Measurements from ENCODE around the gene IL15RA. TPM values are rescaled to one million over a fixed set of nuclear protein-coding genes. Genes with fewer than 3 reads are reported as not detected.

The IL15RA gene
- total and polyA plus RNA-seq, 2 donors, result 5.5 to 12.0 TPM

GRCh38 chr10:5976512-5977470, 552 bp downstream of the IL15RA start:
- H3K27ac ChIP-seq (ENCODE audit: low read depth in 1 of 2, low read length in 1 of 2), result peak overlapping the region; percentile 68 to 88
- peak overlapping the region; percentile 57 to 90 for H3K4me3 ChIP-seq (ENCODE audit: low read length in 2 of 2)
- H3K9me3 ChIP-seq (ENCODE audit: control insufficient read depth in 2 of 2, insufficient read depth in 1 of 2, low read length in 1 of 2), result no peaks in the 10 kb centered on the region
- peaks cover 8 to 18% of the 10 kb centered on the region in 2 donors for H3K4me1 ChIP-seq (ENCODE audit: control insufficient read depth in 2 of 2, insufficient read depth in 2 of 2, low read length in 2 of 2)
- WGBS, result 1% methylated on average over 82 of the region's 82 CpGs
- peaks cover 4 to 18% of the 10 kb centered on the region in 2 donors for H3K27me3 ChIP-seq (ENCODE audit: control insufficient read depth in 2 of 2, insufficient read depth in 1 of 2, low read length in 1 of 2)
- DNase-seq (ENCODE audit: low read depth in 6 of 9, low spot score in 9 of 9), result peak in 8 of 9 donors; percentile 24 to 64 (median 35)
- no peaks in the 10 kb centered on the region for H3K36me3 ChIP-seq (ENCODE audit: control insufficient read depth in 2 of 2, insufficient read depth in 2 of 2, low read length in 1 of 2)

GRCh38 chr10:5975641-5976473, 1.5 kb downstream of the IL15RA start:
- H3K4me1 ChIP-seq (ENCODE audit: control insufficient read depth in 2 of 2, insufficient read depth in 2 of 2, low read length in 2 of 2), result peaks cover 8 to 18% of the 10 kb centered on the region in 2 donors
- H3K36me3 ChIP-seq (ENCODE audit: control insufficient read depth in 2 of 2, insufficient read depth in 2 of 2, low read length in 1 of 2), result no peaks in the 10 kb centered on the region
- peak; percentile 7 to 67 (median 23) for DNase-seq (ENCODE audit: low read depth in 6 of 9, low spot score in 9 of 9)
- H3K27ac ChIP-seq (ENCODE audit: low read depth in 1 of 2, low read length in 1 of 2), result peak overlapping the region; percentile 68 to 88
- H3K4me3 ChIP-seq (ENCODE audit: low read length in 2 of 2), result peak overlapping the region; percentile 57 to 90
- WGBS, result 66% methylated on average over 20 of the region's 20 CpGs
- H3K27me3 ChIP-seq (ENCODE audit: control insufficient read depth in 2 of 2, insufficient read depth in 1 of 2, low read length in 1 of 2), result peaks cover 4 to 18% of the 10 kb centered on the region in 2 donors
- H3K9me3 ChIP-seq (ENCODE audit: control insufficient read depth in 2 of 2, insufficient read depth in 1 of 2, low read length in 1 of 2), result no peaks in the 10 kb centered on the region

GRCh38 chr10:5973069-5973468, 4.3 kb downstream of the IL15RA start:
- WGBS, result 99% methylated on average over 4 of the region's 4 CpGs
- Histone ChIP-seq H3K27me3 (ENCODE audit: control insufficient read depth in 2 of 2, insufficient read depth in 1 of 2, low read length in 1 of 2) (peaks cover 1 to 12% of the 10 kb centered on the region in 2 donors), H3K4me3 (ENCODE audit: low read length in 2 of 2) (no peak overlapping the region), H3K27ac (ENCODE audit: low read depth in 1 of 2, low read length in 1 of 2) (no peak overlapping the region), H3K9me3 (ENCODE audit: control insufficient read depth in 2 of 2, insufficient read depth in 1 of 2, low read length in 1 of 2) (no peaks in the 10 kb centered on the region), H3K4me1 (ENCODE audit: control insufficient read depth in 2 of 2, insufficient read depth in 2 of 2, low read length in 2 of 2) (peaks cover 8 to 15% of the 10 kb centered on the region in 2 donors), H3K36me3 (ENCODE audit: control insufficient read depth in 2 of 2, insufficient read depth in 2 of 2, low read length in 1 of 2) (no peaks in the 10 kb centered on the region)
- no peak for DNase-seq (ENCODE audit: low read depth in 6 of 9, low spot score in 9 of 9)

GRCh38 chr10:5971886-5972285, 5.5 kb downstream of the IL15RA start:
- DNase-seq (ENCODE audit: low read depth in 6 of 9, low spot score in 9 of 9), result no peak
- H3K9me3 ChIP-seq (ENCODE audit: control insufficient read depth in 2 of 2, insufficient read depth in 1 of 2, low read length in 1 of 2), result no peaks in the 10 kb centered on the region
- H3K4me3 ChIP-seq (ENCODE audit: low read length in 2 of 2), result no peak overlapping the region
- H3K27me3 ChIP-seq (ENCODE audit: control insufficient read depth in 2 of 2, insufficient read depth in 1 of 2, low read length in 1 of 2), result peaks cover 0 to 5% of the 10 kb centered on the region in 2 donors
- WGBS, result 90% methylated on average over 4 of the region's 4 CpGs
- no peaks in the 10 kb centered on the region for H3K36me3 ChIP-seq (ENCODE audit: control insufficient read depth in 2 of 2, insufficient read depth in 2 of 2, low read length in 1 of 2)
- H3K27ac ChIP-seq (ENCODE audit: low read depth in 1 of 2, low read length in 1 of 2), result no peak overlapping the region
- peaks cover 8 to 14% of the 10 kb centered on the region in 2 donors for H3K4me1 ChIP-seq (ENCODE audit: control insufficient read depth in 2 of 2, insufficient read depth in 2 of 2, low read length in 2 of 2)

- H3K9me3 ChIP-seq (ENCODE audit: control insufficient read depth in 2 of 2, insufficient read depth in 1 of 2, low read length in 1 of 2), result no peaks in the 10 kb centered on the region
- 93% methylated on average over 8 of the region's 8 CpGs for WGBS
- DNase-seq (ENCODE audit: low read depth in 6 of 9, low spot score in 9 of 9), result no peak
- H3K27ac ChIP-seq (ENCODE audit: low read depth in 1 of 2, low read length in 1 of 2), result peak overlapping the region in 1 of 2 donors; percentile 61
- peaks cover 6 to 12% of the 10 kb centered on the region in 2 donors for H3K4me1 ChIP-seq (ENCODE audit: control insufficient read depth in 2 of 2, insufficient read depth in 2 of 2, low read length in 2 of 2)
- H3K36me3 ChIP-seq (ENCODE audit: control insufficient read depth in 2 of 2, insufficient read depth in 2 of 2, low read length in 1 of 2), result no peaks in the 10 kb centered on the region
- H3K4me3 ChIP-seq (ENCODE audit: low read length in 2 of 2), result no peak overlapping the region
- peaks cover 0 to under 1% of the 10 kb centered on the region in 2 donors for H3K27me3 ChIP-seq (ENCODE audit: control insufficient read depth in 2 of 2, insufficient read depth in 1 of 2, low read length in 1 of 2)
These were observed 6.0 kb downstream of the IL15RA start for GRCh38 chr10:5971315-5971832.

- Histone ChIP-seq H3K4me1 (ENCODE audit: control insufficient read depth in 2 of 2, insufficient read depth in 2 of 2, low read length in 2 of 2) (peaks cover 0 to 4% of the 10 kb centered on the region in 2 donors), H3K27ac (ENCODE audit: low read depth in 1 of 2, low read length in 1 of 2) (no peak overlapping the region)
- WGBS, result 98% methylated on average over 3 of the region's 3 CpGs
These were observed 6.8 kb downstream of the IL15RA start for GRCh38 chr10:5970527-5970926.

GRCh38 chr10:5970066-5970465, 7.3 kb downstream of the IL15RA start:
- H3K27ac ChIP-seq (ENCODE audit: low read depth in 1 of 2, low read length in 1 of 2), result no peak overlapping the region
- H3K4me1 ChIP-seq (ENCODE audit: control insufficient read depth in 2 of 2, insufficient read depth in 2 of 2, low read length in 2 of 2), result no peaks in the 10 kb centered on the region
- WGBS, result 96% methylated on average over 2 of the region's 2 CpGs
- DNase-seq (ENCODE audit: low read depth in 6 of 9, low spot score in 9 of 9), result no peak
- no peaks in the 10 kb centered on the region for H3K9me3 ChIP-seq (ENCODE audit: control insufficient read depth in 2 of 2, insufficient read depth in 1 of 2, low read length in 1 of 2)
- H3K4me3 ChIP-seq (ENCODE audit: low read length in 2 of 2), result no peak overlapping the region
- H3K36me3 ChIP-seq (ENCODE audit: control insufficient read depth in 2 of 2, insufficient read depth in 2 of 2, low read length in 1 of 2), result no peaks in the 10 kb centered on the region
- no peaks in the 10 kb centered on the region for H3K27me3 ChIP-seq (ENCODE audit: control insufficient read depth in 2 of 2, insufficient read depth in 1 of 2, low read length in 1 of 2)

More at GRCh38 chr10:5970527-5970926, 6.8 kb downstream of the IL15RA start:
- Histone ChIP-seq H3K9me3 (ENCODE audit: control insufficient read depth in 2 of 2, insufficient read depth in 1 of 2, low read length in 1 of 2) (no peaks in the 10 kb centered on the region), H3K27me3 (ENCODE audit: control insufficient read depth in 2 of 2, insufficient read depth in 1 of 2, low read length in 1 of 2) (no peaks in the 10 kb centered on the region), H3K4me3 (ENCODE audit: low read length in 2 of 2) (no peak overlapping the region), H3K36me3 (ENCODE audit: control insufficient read depth in 2 of 2, insufficient read depth in 2 of 2, low read length in 1 of 2) (no peaks in the 10 kb centered on the region)
- no peak for DNase-seq (ENCODE audit: low read depth in 6 of 9, low spot score in 9 of 9)

- no peaks in the 10 kb centered on the region for H3K36me3 ChIP-seq (ENCODE audit: control insufficient read depth in 2 of 2, insufficient read depth in 2 of 2, low read length in 1 of 2)
- WGBS, result 97% methylated on average over 9 of the region's 9 CpGs
- no peaks in the 10 kb centered on the region for H3K27me3 ChIP-seq (ENCODE audit: control insufficient read depth in 2 of 2, insufficient read depth in 1 of 2, low read length in 1 of 2)
- no peak for DNase-seq (ENCODE audit: low read depth in 6 of 9, low spot score in 9 of 9)
- no peaks in the 10 kb centered on the region for H3K4me1 ChIP-seq (ENCODE audit: control insufficient read depth in 2 of 2, insufficient read depth in 2 of 2, low read length in 2 of 2)
- no peaks in the 10 kb centered on the region for H3K9me3 ChIP-seq (ENCODE audit: control insufficient read depth in 2 of 2, insufficient read depth in 1 of 2, low read length in 1 of 2)
- no peak overlapping the region for H3K27ac ChIP-seq (ENCODE audit: low read depth in 1 of 2, low read length in 1 of 2)
- no peak overlapping the region for H3K4me3 ChIP-seq (ENCODE audit: low read length in 2 of 2)
These were observed 8.5 kb downstream of the IL15RA start for GRCh38 chr10:5968681-5969453.
